Activated CD8-positive, alpha-beta memory T cell treated with anti-CD3 and anti-CD28 coated beads for 36 hours (primary cell): ENCODE results near the gene EBF4. TPM values are rescaled to one million over a fixed set of nuclear protein-coding genes. Genes with fewer than 3 reads are reported as not detected.
"Not testable (repeated sequence)": the region's sequence is repeated elsewhere in the genome, so short reads cannot be mapped to it uniquely, and the experiment has no call there.

Experiments
- CTCF ChIA-PET: fragments of 350-600 bp; sonication (Branson Sonifier 250); formaldehyde crosslinking; loops from one replicate; lab custom pipeline; 2021; ENCODE audit warnings: antibody characterized with exemption; lab: Charles Lee
- POLR2A ChIA-PET: fragments of 350-600 bp; sonication (Branson Sonifier 250); formaldehyde crosslinking; loops from one replicate; lab custom pipeline; 2021; ENCODE audit warnings: antibody characterized with exemption; lab: Charles Lee
- total RNA-seq, 2 experiments: library from RNA; stranded (reverse); gene quantifications; one replicate each; pipeline ENCODE4 v1.2.3, GENCODE V29; 2021

The EBF4 gene
- total RNA-seq, 2 experiments from 2014 or later = 0.61 to 0.74 TPM

DNA sequence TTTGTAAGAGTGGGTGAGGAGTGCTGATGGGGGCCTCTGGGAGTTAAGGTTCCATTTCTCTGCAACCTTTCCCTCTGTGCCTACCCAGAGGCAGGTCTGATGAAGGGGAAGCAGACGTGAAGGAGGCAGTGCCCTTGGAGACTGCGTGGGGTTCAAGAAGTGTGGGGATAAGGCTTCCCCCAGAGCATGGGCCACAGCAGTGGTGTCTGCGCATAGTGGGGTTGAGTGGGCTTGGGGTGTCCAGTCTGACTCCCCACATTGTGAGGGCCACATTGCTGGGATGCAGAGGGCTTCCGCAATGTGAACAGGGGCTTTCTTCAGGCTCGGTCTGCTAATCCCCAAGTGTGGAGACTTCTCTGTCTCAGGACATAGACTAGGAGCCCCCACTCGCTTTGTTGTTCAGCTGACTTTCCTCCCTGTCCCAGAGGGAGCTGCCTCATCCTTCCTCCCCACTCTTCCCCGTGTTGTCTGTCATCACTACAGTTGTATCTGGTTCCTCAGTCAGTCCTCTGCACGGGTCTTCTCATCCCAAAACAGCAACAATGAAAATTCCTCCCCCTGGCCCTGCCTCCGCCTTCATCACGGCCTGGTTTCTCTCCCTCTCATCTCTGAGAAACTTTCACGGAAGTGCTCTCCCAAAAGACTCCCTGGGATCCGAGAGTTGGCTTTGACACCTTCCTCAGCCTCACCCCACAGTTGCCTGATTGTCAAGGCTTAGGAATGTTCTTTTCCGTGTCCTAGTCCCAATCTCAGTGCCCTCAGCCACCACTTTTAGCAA is 2.8 kb downstream of the EBF4 start:
- ChIA-PET POLR2A (no interaction called here), CTCF (no interaction called here)

GRCh38 chr20:2695984-2696525 is 3.5 kb downstream of the EBF4 start:
- CTCF ChIA-PET, POLR2A ChIA-PET: not testable (repeated sequence)

GRCh38 chr20:2696646-2697045 is 4.1 kb downstream of the EBF4 start:
- POLR2A ChIA-PET = no interaction called here
- CTCF ChIA-PET = no interaction called here

GRCh38 chr20:2697768-2698167 is 5.2 kb downstream of the EBF4 start:
- ChIA-PET CTCF (no interaction called here), POLR2A (no interaction called here)

DNA sequence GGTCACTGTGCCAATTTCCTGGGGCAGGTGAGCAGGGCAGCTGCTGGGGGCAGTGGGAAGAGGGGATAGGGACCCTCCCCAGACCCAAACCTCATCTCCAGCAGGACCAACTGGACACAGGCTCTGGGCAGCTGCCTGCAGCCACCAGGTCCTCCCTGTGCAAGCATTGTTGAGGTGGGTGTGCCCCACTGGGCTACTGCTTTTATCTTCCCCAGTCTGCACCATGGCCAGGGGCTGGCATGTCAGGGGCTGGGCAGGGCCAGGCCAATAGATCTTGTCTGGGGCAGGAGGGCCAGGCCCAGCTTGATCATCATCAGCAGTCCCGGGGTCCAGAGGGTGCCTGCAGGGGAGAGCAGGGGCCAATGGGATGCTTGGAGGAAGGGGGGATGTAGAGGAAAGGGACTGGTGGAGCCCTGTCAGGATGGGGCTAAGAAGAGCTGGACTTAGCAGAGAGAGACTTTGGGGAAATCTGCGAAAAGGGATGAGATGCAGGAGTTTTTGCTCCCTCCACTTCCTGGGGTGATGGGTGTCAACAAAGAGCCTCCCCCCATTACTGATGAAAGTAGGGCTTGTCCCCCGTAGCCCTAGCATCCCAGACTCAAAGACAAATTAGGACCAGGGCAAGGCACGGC is 5.7 kb downstream of the EBF4 start:
- ChIA-PET CTCF (no interaction called here), POLR2A (no interaction called here)

DNA sequence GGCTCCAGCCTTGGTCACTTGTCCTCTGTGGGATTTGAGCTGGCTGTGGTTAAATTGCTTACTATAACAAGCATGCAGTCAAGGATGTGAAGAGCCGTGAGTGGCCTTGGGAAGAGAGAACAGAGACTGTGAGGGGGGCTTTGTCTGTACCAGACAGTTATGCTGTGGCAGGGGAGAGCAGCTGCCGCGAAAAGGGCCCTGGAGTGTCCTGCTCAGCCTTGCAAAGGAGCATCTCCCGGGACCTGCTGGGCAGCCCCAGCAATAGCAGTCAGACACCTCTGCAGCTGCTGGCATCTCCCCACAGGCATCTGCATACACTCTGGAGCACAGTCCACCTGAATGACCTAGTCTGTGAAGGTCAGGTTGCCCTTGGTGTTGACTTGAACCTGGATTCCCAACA is 6.3 kb downstream of the EBF4 start:
- POLR2A ChIA-PET = no interaction called here
- CTCF ChIA-PET = interaction anchor here (0.6 kb wide), 1 partner anchor 11 kb away, joined by 3 read pairs; no protein-coding TSS in a partner anchor

- ChIA-PET CTCF (interaction anchor here (0.6 kb wide), 1 partner anchor 12 kb away, joined by 3 read pairs; no protein-coding TSS in a partner anchor), POLR2A (no interaction called here)
Measured at GRCh38 chr20:2699775-2700413, 7.3 kb downstream of the EBF4 start.

DNA sequence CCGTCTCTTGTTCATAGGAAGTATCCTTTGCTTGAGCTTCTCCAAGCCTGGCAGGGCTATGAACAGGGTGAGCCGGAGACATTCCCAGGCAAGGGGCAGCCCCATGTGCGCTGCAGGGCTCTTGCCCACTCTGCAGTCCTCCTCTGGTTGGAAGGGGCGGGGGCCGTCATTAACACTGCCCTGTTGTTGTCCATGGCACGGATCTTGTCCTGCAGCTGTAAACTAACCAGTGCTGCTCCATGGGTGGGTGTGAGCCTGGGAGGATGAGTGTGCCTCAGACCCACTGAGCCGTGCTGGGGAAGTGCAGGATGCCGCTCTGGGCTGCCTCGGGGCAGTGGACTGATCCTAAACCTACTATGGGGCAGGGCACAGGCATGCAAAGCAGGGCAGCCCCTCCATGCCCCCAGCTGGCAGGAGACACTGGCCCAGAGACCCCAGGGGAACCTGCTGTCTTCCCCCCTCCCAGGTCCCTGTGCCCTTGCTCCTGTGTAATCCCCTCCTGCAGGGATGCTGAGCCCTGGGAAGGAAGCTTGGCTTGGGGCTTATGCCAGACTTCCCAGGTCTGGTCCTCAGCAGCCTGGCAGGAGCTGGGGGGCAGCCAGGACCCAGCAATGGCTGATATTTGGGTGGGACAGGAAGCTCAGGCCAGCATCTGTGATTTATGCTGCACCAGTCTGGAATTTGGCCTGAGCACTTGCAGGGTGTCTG is 8.5 kb downstream of the EBF4 start:
- ChIA-PET POLR2A (no interaction called here), CTCF (interaction anchor here (0.5 kb wide), 1 partner anchor 127 kb away, joined by 3 read pairs; no protein-coding TSS in a partner anchor)

DNA sequence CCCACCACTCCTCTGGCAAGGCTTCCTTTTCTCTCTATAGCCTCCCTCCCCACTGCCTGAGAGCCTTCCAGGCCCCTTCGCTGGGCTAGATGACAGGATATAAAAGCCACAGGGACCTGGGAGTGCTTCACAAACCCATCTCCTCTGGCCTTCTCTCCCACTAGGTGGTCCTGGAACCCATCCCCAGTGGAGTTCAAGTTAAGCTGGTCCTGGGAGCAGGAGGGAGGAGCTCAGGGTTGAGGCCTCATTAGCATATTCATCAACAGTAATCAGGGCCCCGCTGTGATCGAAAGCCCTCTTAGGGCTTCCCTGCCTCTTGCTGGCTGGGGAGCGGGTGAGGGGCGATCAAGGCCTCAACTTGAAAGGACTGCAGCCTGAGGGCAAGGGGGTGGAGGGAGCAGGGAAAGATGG is 9.1 kb downstream of the EBF4 start:
- POLR2A ChIA-PET = no interaction called here
- CTCF ChIA-PET = no interaction called here

DNA sequence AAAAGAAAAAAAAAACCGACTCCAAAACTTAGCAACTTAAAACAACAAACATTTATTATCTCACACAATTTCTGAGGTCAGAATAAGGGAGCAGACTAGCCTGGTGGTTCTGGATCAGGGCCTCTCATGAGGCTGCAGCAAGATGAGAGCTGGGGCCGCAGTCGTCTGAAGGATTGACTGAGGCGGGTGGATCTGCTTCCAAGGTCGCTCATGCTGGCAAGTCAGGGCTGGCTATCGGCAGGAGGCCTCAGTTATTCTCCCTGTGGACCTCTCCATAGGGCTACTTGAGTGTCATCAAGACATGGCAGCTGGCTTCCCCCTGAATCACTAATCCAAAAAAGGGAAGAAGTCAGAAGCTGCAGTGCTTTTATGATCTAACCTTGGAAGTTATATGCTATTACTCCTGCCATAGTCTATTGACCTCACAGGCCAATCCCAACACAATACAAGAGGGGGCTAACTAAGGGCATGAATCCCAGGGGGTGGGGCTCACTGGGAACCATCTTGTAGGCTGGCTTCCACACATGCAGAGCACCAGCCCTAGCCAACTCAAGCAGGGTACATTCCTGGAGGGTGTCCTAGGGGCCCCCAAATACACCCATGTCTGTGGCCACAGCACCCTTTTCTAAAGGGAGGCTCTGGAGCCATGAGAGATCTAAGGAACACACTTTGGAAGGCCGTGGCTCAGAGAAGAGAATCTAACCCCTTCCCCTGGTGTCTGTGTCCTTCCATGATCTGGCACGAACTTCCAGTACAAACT is 11.3 kb downstream of the EBF4 start:
- POLR2A ChIA-PET = no interaction called here
- CTCF ChIA-PET = no interaction called here

- ChIA-PET CTCF (no interaction called here), POLR2A (no interaction called here)
Measured at GRCh38 chr20:2705931-2706645, 13.5 kb downstream of the EBF4 start.

DNA sequence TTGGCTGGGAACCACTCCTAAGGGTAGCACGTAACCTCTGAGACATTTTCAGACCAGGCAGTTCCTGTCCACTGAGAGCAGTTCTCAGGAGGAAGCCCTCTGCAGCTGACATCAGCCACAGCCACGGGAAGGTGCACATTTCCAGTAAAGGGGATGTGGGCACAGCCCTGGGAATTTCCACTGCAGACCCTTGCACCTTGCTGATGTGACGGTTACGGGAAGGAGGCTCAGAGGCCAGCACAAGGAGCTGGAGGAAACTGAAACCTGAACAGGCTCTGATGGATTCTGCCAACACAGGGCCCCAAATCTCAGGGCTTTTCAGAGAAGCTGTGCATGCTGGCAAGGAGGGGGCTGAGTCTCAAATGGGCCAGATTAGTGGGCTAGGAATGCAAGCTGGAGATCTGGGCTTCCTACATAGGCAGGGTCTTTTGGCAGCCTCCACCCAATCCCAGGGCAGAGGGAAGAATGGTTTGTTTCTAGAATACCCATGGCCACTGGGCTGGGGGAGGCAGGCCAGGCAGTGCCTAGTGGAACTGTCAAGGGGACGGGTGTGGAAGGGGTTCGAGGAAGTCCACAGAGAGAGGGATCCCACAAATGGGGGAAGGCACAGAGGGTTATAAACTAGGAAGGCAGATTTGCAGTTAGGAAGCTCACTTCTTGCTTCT is 14.2 kb downstream of the EBF4 start:
- POLR2A ChIA-PET = no interaction called here

GRCh38 chr20:2707353-2708072 is 14.9 kb downstream of the EBF4 start:
- ChIA-PET POLR2A (no interaction called here), CTCF (no interaction called here)

More for the DNA sequence above, 14.2 kb downstream of the EBF4 start:
- CTCF ChIA-PET = no interaction called here

GRCh38 chr20:2708073-2708415 is 15.5 kb downstream of the EBF4 start:
- ChIA-PET CTCF (interaction anchor here (0.7 kb wide), 1 partner anchor 28 kb away, joined by 3 read pairs; no protein-coding TSS in a partner anchor), POLR2A (no interaction called here)

- CTCF ChIA-PET = interaction anchor here (0.7 kb wide), 1 partner anchor 27 kb away, joined by 3 read pairs; no protein-coding TSS in a partner anchor
- POLR2A ChIA-PET = no interaction called here
Measured at GRCh38 chr20:2708665-2709064, 16.1 kb downstream of the EBF4 start.

DNA sequence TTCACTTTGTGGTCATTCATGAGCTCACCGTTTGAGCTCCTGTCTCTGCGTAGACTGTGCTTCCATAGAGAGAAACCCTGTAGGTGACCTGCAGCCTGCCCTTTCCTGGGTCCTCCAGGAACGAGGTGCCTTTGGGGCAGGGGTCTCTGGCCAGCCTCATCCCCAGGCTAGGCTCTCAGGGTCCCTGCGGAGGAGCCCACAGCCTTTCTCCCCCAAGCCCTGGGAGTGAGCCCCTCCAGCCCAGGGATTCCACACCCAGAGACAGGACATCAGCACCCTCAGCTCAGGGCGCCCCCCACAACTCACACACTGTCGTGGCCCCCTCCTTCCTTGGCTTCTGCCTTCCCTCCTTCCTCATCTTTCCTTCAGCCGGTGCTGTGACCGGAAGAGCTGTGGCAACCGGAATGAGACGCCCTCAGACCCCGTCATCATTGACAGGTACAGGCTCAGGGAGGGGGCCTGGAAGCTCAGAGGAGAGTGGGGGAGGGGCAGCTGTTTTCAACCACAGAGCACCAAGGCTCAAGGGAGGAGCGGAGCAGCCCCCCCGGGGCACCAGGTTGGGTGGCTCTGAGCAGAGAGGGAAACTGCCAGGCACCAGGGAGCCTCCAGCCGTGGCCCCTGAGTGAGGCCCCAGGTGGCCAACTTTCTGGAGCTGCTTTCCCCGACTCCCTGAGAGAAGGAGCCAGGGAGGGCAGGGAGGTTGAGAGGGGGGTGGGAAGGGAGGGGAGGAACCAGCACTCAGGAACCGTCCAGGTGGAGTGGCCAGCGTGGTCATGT is 16.8 kb downstream of the EBF4 start:
- POLR2A ChIA-PET = no interaction called here
- CTCF ChIA-PET = interaction anchor here (1.0 kb wide), 2 partner anchors 17 to 22 kb away, joined by 3 read pairs; no protein-coding TSS in a partner anchor
